Measurements from ENCODE around the gene MEGF10. TPM values are rescaled to one million over a fixed set of nuclear protein-coding genes. Genes with fewer than 3 reads are reported as not detected.

MEGF10 gene
- polyA plus RNA-seq, 3 donors = 0.01 to 0.24 TPM; not detected in 1

GRCh38 chr5:127396490-127397155, 106.0 kb downstream of the MEGF10 start:
- no peak overlapping the region for H3K27ac ChIP-seq (ENCODE audit: low read depth, low read length)
- WGBS, 3 donors = 93 to 96% (median 94%) methylated on average over 15 of the region's 15 CpGs

- no peak overlapping the region for H3K27ac ChIP-seq (ENCODE audit: low read depth, low read length)
- WGBS, 3 donors = 57 to 79% (median 77%) methylated on average over 2 of the region's 2 CpGs
Measured at GRCh38 chr5:127398508-127398907, 107.9 kb downstream of the MEGF10 start.

GRCh38 chr5:127399068-127399467, 108.5 kb downstream of the MEGF10 start:
- no peak overlapping the region for H3K27ac ChIP-seq (ENCODE audit: low read depth, low read length)
- WGBS, 3 donors = 64 to 83% (median 75%) methylated on average over 1 of the region's 1 CpG

GRCh38 chr5:127400539-127400938, 109.9 kb downstream of the MEGF10 start:
- 16 to 53% (median 21%) methylated on average over 1 of the region's 1 CpG for WGBS, 3 donors

GRCh38 chr5:127400946-127401670, 110.5 kb downstream of the MEGF10 start:
- WGBS, 3 donors = 67 to 81% (median 77%) methylated on average over 5 of the region's 5 CpGs
- H3K27ac ChIP-seq (ENCODE audit: low read depth, low read length) = no peak overlapping the region

More at GRCh38 chr5:127400539-127400938, 109.9 kb downstream of the MEGF10 start:
- H3K27ac ChIP-seq (ENCODE audit: low read depth, low read length) = no peak overlapping the region

- H3K27ac ChIP-seq (ENCODE audit: low read depth, low read length) = no peak overlapping the region
- WGBS, 3 donors = 82 to 87% (median 86%) methylated on average over 5 of the region's 5 CpGs
Measured at GRCh38 chr5:127402361-127402760, 111.8 kb downstream of the MEGF10 start.

GRCh38 chr5:127404190-127404589, 113.6 kb downstream of the MEGF10 start:
- WGBS, 3 donors = 95 to 98% (median 96%) methylated on average over 3 of the region's 3 CpGs
- no peak overlapping the region for H3K27ac ChIP-seq (ENCODE audit: low read depth, low read length)

GRCh38 chr5:127406326-127407121, 115.9 kb downstream of the MEGF10 start:
- H3K27ac ChIP-seq (ENCODE audit: low read depth, low read length) = no peak overlapping the region
- 73 to 88% (median 78%) methylated on average over 9 of the region's 9 CpGs for WGBS, 3 donors

- H3K27ac ChIP-seq (ENCODE audit: low read depth, low read length) = no peak overlapping the region
- WGBS, 3 donors = 75 to 83% (median 75%) methylated on average over 10 of the region's 10 CpGs
Measured at GRCh38 chr5:127409246-127409917, 118.8 kb downstream of the MEGF10 start.

- 86 to 91% (median 86%) methylated on average over 15 of the region's 15 CpGs for WGBS, 3 donors
- no peak overlapping the region for H3K27ac ChIP-seq (ENCODE audit: low read depth, low read length)
Measured at GRCh38 chr5:127409921-127410675, 119.5 kb downstream of the MEGF10 start.

GRCh38 chr5:127410959-127411358, 120.4 kb downstream of the MEGF10 start:
- WGBS, 3 donors = 37 to 68% (median 40%) methylated on average over 4 of the region's 4 CpGs
- H3K27ac ChIP-seq (ENCODE audit: low read depth, low read length) = no peak overlapping the region

GRCh38 chr5:127411381-127411780, 120.8 kb downstream of the MEGF10 start:
- 80 to 92% (median 90%) methylated on average over 5 of the region's 5 CpGs for WGBS, 3 donors
- H3K27ac ChIP-seq (ENCODE audit: low read depth, low read length) = no peak overlapping the region

- WGBS, 3 donors = 92 to 96% (median 93%) methylated on average over 3 of the region's 3 CpGs
- H3K27ac ChIP-seq (ENCODE audit: low read depth, low read length) = no peak overlapping the region
Measured at GRCh38 chr5:127412698-127413097, 122.1 kb downstream of the MEGF10 start.

- 76 to 82% (median 79%) methylated on average over 2 of the region's 2 CpGs for WGBS, 3 donors
Measured at GRCh38 chr5:127415034-127415433, 124.4 kb downstream of the MEGF10 start.

GRCh38 chr5:127416906-127417305, 126.3 kb downstream of the MEGF10 start:
- no peak overlapping the region for H3K27ac ChIP-seq (ENCODE audit: low read depth, low read length)
- WGBS, 3 donors = 93 to 99% (median 94%) methylated on average over 4 of the region's 4 CpGs

More at GRCh38 chr5:127415034-127415433, 124.4 kb downstream of the MEGF10 start:
- H3K27ac ChIP-seq (ENCODE audit: low read depth, low read length) = no peak overlapping the region

GRCh38 chr5:127417528-127417927, 126.9 kb downstream of the MEGF10 start:
- H3K27ac ChIP-seq (ENCODE audit: low read depth, low read length) = no peak overlapping the region
- WGBS, 3 donors = 49 to 82% (median 81%) methylated on average over 2 of the region's 2 CpGs

GRCh38 chr5:127418367-127418766, 127.8 kb downstream of the MEGF10 start:
- WGBS, 3 donors = 73 to 84% (median 79%) methylated on average over 1 of the region's 1 CpG
- no peak overlapping the region for H3K27ac ChIP-seq (ENCODE audit: low read depth, low read length)

Data from adipose tissue (tissue), 3 donors.